DND-41 (cell line): ENCODE measurements around the gene CD58.

Experiments
- CTCF ChIP-seq: IDR thresholded peaks from 2 replicates; pipeline ENCODE4 v1.5.1; 2012; ENCODE audit warnings: borderline replicate concordance, low read length, moderate library complexity, mild to moderate bottlenecking; ENCODE audit not compliant: poor library complexity, severe bottlenecking; ENCODE audit errors: extremely low read depth
- EZH2 ChIP-seq: IDR thresholded peaks from 3 replicates; pipeline ENCODE4 v1.6.1; 2012; ENCODE audit warnings: borderline replicate concordance, low read depth, mild to moderate bottlenecking, moderate library complexity, low read length, inconsistent platforms; ENCODE audit not compliant: severe bottlenecking

GRCh38 chr1:116605315-116605714 lies 34.5 kb upstream of the CD58 start:
- TF ChIP-seq CTCF, result no peak
- no peak for TF ChIP-seq EZH2
